ENCODE results near the gene NELL2.

NELL2 gene

DNA sequence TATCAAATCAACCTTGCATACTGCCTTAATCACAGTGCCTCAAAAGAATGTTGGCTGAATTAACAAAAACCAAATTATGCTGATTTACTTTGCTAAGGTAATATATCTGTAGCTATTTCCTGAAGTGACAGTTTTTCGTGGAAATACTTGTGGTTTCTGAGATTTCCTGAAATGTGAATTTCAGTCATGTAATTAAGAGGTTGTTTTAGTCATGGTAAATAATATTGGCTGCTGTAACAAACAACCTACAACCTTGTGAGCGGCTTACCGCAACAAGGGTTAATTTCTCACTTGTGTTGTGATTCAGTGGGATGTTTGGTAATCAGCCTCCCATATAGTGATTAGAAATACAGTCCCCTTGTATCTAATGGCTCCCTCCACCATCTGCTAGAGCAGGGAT, 387.9 kb downstream of the NELL2 start:
- TF ChIP-seq, protein P1, sequence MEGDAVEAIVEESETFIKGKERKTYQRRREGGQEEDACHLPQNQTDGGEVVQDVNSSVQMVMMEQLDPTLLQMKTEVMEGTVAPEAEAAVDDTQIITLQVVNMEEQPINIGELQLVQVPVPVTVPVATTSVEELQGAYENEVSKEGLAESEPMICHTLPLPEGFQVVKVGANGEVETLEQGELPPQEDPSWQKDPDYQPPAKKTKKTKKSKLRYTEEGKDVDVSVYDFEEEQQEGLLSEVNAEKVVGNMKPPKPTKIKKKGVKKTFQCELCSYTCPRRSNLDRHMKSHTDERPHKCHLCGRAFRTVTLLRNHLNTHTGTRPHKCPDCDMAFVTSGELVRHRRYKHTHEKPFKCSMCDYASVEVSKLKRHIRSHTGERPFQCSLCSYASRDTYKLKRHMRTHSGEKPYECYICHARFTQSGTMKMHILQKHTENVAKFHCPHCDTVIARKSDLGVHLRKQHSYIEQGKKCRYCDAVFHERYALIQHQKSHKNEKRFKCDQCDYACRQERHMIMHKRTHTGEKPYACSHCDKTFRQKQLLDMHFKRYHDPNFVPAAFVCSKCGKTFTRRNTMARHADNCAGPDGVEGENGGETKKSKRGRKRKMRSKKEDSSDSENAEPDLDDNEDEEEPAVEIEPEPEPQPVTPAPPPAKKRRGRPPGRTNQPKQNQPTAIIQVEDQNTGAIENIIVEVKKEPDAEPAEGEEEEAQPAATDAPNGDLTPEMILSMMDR (IDR thresholded peaks at IDR 0.05; ENCODE audit: low read depth, low read length) = no peak
- H3K4me3 ChIP-seq (ENCODE audit: low read depth, low read length) = no peak overlapping the region

DNA sequence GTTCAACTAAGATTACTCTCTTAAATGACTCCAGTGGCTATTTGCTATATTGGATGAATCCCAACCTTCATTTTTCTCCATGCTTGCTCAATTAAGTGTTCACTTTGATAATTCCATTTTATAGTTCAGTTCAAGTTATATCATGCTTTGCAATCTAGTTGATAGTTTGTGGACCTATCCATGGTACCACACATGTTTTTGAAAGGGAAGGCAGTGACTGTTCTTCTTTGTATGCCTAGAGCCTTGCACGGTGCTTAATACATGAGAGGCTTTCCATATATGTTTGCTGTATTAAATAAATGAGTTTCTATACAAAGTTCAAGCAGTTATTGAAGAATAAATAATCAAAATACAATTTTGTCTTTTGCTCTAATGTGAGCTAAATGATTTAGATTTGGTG, 391.3 kb downstream of the NELL2 start:
- TF ChIP-seq, protein P1 (IDR thresholded peaks at IDR 0.05; ENCODE audit: low read depth, low read length) = no peak
- H3K4me3 ChIP-seq (ENCODE audit: low read depth, low read length) = no peak overlapping the region

DNA sequence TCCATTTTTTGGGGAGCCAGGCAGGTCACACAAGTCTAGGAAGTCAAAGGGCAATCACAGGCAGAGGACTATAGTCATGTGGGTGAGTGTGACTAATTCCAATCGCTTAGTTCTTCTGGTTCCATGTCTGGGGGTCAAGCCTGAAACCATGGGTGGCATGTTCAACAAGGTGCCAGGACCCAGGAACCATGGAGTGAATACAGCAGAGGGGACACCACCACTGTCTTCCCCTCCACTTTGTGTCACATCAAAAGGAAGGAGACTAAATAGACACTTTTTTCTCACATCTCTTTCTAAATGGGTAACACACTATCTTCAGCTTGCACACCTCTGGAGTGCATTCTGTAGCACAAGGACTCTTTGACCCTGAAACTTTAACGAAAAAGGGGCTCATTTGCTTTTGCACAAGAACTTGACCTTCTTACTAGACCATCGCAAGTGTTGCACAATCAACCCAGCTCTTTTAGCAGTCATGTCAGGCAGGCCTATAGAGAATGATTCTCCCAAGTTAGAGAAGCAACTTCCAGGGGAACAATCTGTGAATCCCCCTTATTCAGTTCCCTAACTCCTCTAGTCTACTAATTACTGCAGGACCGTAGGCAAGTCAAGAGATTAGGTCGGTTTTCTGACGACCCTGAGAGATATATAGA, 398.7 kb downstream of the NELL2 start:
- TF ChIP-seq, protein P1 (IDR thresholded peaks at IDR 0.05; ENCODE audit: low read depth, low read length) = no peak
- no peak overlapping the region for H3K4me3 ChIP-seq (ENCODE audit: low read depth, low read length)

DNA sequence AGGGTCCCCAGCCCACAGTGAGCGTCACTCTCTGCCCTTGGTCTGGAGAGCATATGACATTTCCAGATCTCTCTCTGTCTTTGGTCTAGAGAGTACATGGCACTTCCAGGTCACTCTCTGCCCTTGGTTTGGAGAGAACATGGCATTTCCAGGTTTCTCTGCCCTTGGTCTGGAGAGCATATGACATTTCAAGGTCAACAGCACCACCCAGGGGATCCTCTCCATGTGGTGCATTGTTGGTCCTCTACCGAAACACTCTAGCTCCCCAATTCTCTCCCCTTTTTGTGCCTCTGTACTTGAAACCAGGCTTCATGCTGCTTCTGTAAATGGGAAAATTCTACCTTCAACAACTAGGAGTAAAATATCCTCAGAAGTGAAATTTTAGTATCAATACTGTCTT, 399.4 kb downstream of the NELL2 start:
- TF ChIP-seq, protein P1 (IDR thresholded peaks at IDR 0.05; ENCODE audit: low read depth, low read length) = no peak

DNA sequence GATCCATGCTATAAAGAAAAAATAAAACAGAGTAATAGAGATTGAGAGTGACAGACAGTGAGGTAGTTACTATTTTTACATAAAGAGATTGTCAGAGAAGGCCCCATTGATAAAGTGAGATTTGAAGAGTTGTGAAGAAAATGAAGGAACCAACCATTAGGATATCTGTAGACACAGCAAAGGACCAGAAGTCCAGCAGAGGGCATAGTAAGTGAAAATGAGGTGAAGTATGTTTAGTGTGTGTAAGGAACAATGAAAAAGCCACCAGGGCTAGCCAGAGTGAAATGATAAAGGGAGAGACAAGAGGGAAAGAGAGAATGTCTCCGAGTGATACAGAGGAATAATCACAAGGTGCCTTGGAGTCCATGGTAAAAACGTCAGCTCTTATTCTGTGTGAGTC, 411.0 kb downstream of the NELL2 start:
- H3K4me3 ChIP-seq (ENCODE audit: low read depth, low read length) = no peak overlapping the region
- TF ChIP-seq, protein P1 (IDR thresholded peaks at IDR 0.05; ENCODE audit: low read depth, low read length) = no peak

More for the DNA sequence above, 399.4 kb downstream of the NELL2 start:
- no peak overlapping the region for H3K4me3 ChIP-seq (ENCODE audit: low read depth, low read length)

DNA sequence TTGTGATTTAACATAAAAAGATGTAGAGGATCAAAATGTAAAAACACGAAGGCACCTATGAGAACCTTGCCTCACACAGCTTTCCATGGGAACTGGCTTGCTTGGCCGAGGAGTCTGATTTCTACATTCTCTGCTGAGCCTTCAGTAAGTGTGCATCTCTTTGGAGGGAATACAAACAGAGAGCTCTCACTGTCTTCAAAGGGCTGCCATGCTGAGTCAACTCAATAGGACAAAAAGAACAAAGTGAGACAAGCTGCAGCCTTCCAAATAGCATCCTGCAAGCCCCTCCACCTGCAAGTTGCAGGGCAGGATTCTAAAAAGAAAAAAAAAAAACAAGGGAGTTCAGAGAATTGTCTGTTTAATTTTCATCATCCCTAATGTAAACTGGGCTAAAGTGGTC, 411.9 kb downstream of the NELL2 start:
- no peak overlapping the region for H3K4me3 ChIP-seq (ENCODE audit: low read depth, low read length)
- TF ChIP-seq, protein P1 (IDR thresholded peaks at IDR 0.05; ENCODE audit: low read depth, low read length) = no peak

DNA sequence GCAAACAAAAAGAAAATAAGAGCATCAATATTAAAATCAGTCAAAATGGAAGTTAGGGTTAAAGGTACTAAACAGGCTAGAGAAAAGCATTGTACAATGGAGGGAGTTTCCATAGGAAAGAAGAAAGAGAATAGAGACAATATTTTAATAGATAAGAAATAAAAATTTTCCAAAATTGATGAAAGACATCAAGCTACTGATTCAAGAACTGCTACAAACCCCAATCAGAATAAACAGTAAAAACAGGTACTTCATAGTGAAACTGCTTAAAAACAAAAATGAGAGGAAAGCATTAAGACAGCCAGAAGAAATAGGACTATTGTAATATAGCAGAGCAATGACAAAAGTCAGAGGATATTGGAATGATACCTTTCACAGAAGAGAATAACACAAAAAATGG, 413.4 kb downstream of the NELL2 start:
- TF ChIP-seq, protein P1 (IDR thresholded peaks at IDR 0.05; ENCODE audit: low read depth, low read length) = no peak
- no peak overlapping the region for H3K4me3 ChIP-seq (ENCODE audit: low read depth, low read length)
